NT2/D1 (cell line): Measurements from ENCODE around the gene CREB3.

ENCODE experiments used
- SUZ12 ChIP-seq: IDR thresholded peaks from 2 replicates; pipeline ENCODE4 v1.6.1; 2011; ENCODE audit not compliant: insufficient read length, insufficient read depth; ENCODE audit errors: extremely low read depth
- YY1 ChIP-seq: IDR thresholded peaks from 2 replicates; pipeline ENCODE4 v1.6.1; 2011; ENCODE audit not compliant: insufficient read length, insufficient read depth
- ZNF274 ChIP-seq: IDR thresholded peaks from 2 replicates; pipeline ENCODE4 v1.6.1; 2011; ENCODE audit warnings: mild to moderate bottlenecking, low read depth, low read length

DNA sequence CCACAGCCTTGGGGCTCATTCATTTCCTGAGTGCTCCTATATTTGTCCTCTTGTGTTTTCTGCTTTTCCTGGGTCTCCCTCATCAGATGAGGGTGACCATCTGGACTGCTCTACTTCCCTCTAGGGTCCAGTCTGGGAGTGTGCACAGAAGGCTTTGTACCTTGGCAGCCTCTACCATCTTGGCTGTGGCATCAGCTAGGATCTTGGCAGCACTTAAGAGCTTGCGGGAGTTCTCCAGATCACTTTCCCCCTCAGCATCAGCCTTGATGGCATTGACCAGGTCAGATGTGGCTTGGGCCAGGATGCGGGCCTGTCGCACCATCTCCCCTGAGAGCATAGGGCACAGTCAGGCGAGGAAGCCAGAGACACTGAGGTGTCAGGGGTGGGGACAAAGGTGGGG is 16.2 kb upstream of the CREB3 start:
- TF ChIP-seq ZNF274: no peak
- no peak for TF ChIP-seq YY1
- no peak for TF ChIP-seq SUZ12
